PC-3 (cell line): Measurements from ENCODE around the gene PDPK1.
"Not testable (repeated sequence)": the region's sequence is repeated elsewhere in the genome, so short reads cannot be mapped to it uniquely, and the experiment has no call there.

Source experiments
- EZH2 ChIP-seq: fragments of 300-600 bp; sonication (generic); IDR thresholded peaks from one replicate; pipeline ENCODE4 v1.6.1; 2017; ENCODE audit warnings: antibody characterized with exemption, mild to moderate bottlenecking, low read length; ENCODE audit not compliant: unreplicated experiment
- TF ChIP-seq, protein P1 (sequence below): fragments of 300-600 bp; sonication (generic); conservative IDR thresholded peaks from 2 replicates; pipeline ENCODE4 v1.5.1; 2017; ENCODE audit warnings: antibody characterized with exemption, low read depth, mild to moderate bottlenecking, low read length

DNA sequence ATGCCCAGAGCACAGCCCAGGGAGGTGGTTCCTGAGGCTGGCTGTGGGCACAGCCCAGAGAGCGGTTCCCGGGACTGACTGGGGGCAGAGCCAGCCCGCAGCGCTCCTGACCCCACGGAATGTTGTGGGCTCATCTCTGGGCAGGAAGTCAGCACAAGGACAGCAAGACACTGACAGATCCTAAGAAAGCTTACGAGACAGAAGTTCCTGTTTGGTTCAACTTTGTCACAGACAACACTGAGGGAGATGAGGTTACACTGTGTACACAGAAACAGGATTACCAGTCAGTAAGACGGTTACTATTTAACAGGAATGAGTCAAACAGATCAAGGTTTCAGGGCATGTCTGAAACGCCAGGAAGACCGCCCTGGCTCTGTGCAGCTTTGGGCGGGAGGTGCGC is 93.4 kb downstream of the PDPK1 start:
- TF ChIP-seq, protein P1, sequence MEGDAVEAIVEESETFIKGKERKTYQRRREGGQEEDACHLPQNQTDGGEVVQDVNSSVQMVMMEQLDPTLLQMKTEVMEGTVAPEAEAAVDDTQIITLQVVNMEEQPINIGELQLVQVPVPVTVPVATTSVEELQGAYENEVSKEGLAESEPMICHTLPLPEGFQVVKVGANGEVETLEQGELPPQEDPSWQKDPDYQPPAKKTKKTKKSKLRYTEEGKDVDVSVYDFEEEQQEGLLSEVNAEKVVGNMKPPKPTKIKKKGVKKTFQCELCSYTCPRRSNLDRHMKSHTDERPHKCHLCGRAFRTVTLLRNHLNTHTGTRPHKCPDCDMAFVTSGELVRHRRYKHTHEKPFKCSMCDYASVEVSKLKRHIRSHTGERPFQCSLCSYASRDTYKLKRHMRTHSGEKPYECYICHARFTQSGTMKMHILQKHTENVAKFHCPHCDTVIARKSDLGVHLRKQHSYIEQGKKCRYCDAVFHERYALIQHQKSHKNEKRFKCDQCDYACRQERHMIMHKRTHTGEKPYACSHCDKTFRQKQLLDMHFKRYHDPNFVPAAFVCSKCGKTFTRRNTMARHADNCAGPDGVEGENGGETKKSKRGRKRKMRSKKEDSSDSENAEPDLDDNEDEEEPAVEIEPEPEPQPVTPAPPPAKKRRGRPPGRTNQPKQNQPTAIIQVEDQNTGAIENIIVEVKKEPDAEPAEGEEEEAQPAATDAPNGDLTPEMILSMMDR, result not testable (repeated sequence)
- not testable (repeated sequence) for TF ChIP-seq EZH2
